MM.1S (cell line): Measurements from ENCODE around the gene FRMD4B.
"Not testable (repeated sequence)": the region's sequence is repeated elsewhere in the genome, so short reads cannot be mapped to it uniquely, and the experiment has no call there.

ENCODE experiments used
- CTCF ChIP-seq: fragments of 300-600 bp; sonication (generic); IDR thresholded peaks from 2 replicates; pipeline ENCODE4 v1.5.1; 2016; ENCODE audit warnings: antibody characterized with exemption, low read length, mixed read lengths
- EZH2 ChIP-seq: fragments of 300-600 bp; sonication (generic); optimal IDR thresholded peaks from 2 replicates; pipeline ENCODE3; 2017; ENCODE audit warnings: low read depth, mild to moderate bottlenecking, antibody characterized with exemption, low read length, mixed read lengths
- EZH2phosphoT487 ChIP-seq: fragments of 300-600 bp; sonication (generic); IDR thresholded peaks from 2 replicates; pipeline ENCODE4 v1.6.1; 2018; ENCODE audit warnings: antibody characterized with exemption, low read length

- not testable (repeated sequence) for TF ChIP-seq CTCF, EZH2, EZH2phosphoT487
These were observed 108.5 kb downstream of the FRMD4B start for GRCh38 chr3:69277403-69277802.
